Panc1 (cell line): ENCODE data around the gene RYR3. TPM values are rescaled to one million over a fixed set of nuclear protein-coding genes. Genes with fewer than 3 reads are reported as not detected.

Source experiments
- ATAC-seq: fragments of 200-7000 bp; cut with Tn5 transposase; 2 replicates; pipeline ENCODE4 v1.9.1; 2020; ENCODE audit warnings: mild to moderate bottlenecking, moderate library complexity
- BruUV-seq: library from RNA; stranded (reverse); fragments of 400-500 nt; replicated peaks from 2 replicates; lab custom pipeline; 2021; lab: Mats Ljungman, UMichigan
- CTCF ChIA-PET: fragments of 300-600 bp; sonication (Branson Sonifier 250); formaldehyde crosslinking; loops from one replicate; lab custom pipeline; 2022; ENCODE audit warnings: antibody characterized with exemption; lab: Charles Lee
- POLR2A ChIA-PET: fragments of 300-600 bp; sonication (Branson Sonifier 250); formaldehyde crosslinking; loops from one replicate; lab custom pipeline; 2022; ENCODE audit warnings: antibody characterized with exemption; lab: Charles Lee
- DNase-seq: peaks from one replicate; pipeline ENCODE4 v3.0.0-alpha.2; 2010; ENCODE audit warnings: low read depth, low spot score
- H3K27ac ChIP-seq: 2 replicates; pipeline ENCODE4 v1.5.1; 2011; ENCODE audit warnings: mild to moderate bottlenecking, low read length, inconsistent platforms
- H3K27me3 ChIP-seq: fragments of 200-500 bp; sonication (Bioruptor generic); 2 replicates; pipeline ENCODE4 v1.6.0; 2014; ENCODE audit warnings: low read length, inconsistent platforms; ENCODE audit not compliant: control insufficient read depth, insufficient read depth
- H3K36me3 ChIP-seq: fragments of 200-500 bp; sonication (Bioruptor generic); 2 replicates; pipeline ENCODE4 v1.5.1; 2014; ENCODE audit warnings: inconsistent platforms, mild to moderate bottlenecking, low read length, moderate library complexity; ENCODE audit not compliant: control insufficient read depth, insufficient read depth
- H3K4me1 ChIP-seq: 2 replicates; pipeline ENCODE4 v1.5.1; 2011; ENCODE audit warnings: inconsistent platforms, mild to moderate bottlenecking, low read length, moderate library complexity; ENCODE audit not compliant: control insufficient read depth, insufficient read depth
- H3K4me3 ChIP-seq, 2 experiments: 2 replicates each; pipeline ENCODE4 v1.5.1; 2011 to 2012; ENCODE audit warnings: low read depth in 2 of 2, low read length in 2 of 2, mild to moderate bottlenecking in 2 of 2, inconsistent platforms in 1 of 2, moderate library complexity in 1 of 2
- H3K9me3 ChIP-seq: fragments of 200-500 bp; sonication (Bioruptor generic); 2 replicates; pipeline ENCODE4 v1.5.1; 2014; ENCODE audit warnings: low read depth, mild to moderate bottlenecking, inconsistent platforms, low read length, moderate library complexity; ENCODE audit not compliant: control insufficient read depth, insufficient read depth
- POLR2AphosphoS5 ChIP-seq: IDR thresholded peaks from 2 replicates; pipeline ENCODE4 v1.6.1; 2012; ENCODE audit warnings: mild to moderate bottlenecking, low read depth, low read length, moderate library complexity
- SIN3A ChIP-seq: IDR thresholded peaks from 2 replicates; pipeline ENCODE4 v1.6.1; 2012; ENCODE audit warnings: low read depth, mild to moderate bottlenecking, low read length, moderate library complexity, borderline replicate concordance; ENCODE audit not compliant: insufficient read depth
- TCF7L2 ChIP-seq: IDR thresholded peaks from 2 replicates; pipeline ENCODE4 v1.6.1; 2011; ENCODE audit warnings: mild to moderate bottlenecking, low read depth, low read length, inconsistent platforms
- in situ Hi-C: cut with HindIII; loops from 2 replicates; pipeline ENCODE4 v1.10.0; 2016; ENCODE audit warnings: low sequenced_read_pairs, low pct_unique_long_range_greater_than_20kb
- intact Hi-C: fragments of 100-400 bp; cut with micrococcal nuclease; formaldehyde crosslinking; loops from one replicate; pipeline ENCODE4 v1.10.0; 2022; ENCODE audit not compliant: unreplicated experiment
- total RNA-seq: library from RNA; stranded (reverse); gene quantifications from one replicate; pipeline ENCODE4 v1.2.1, GENCODE V29; 2021; ENCODE audit not compliant: unreplicated experiment
- TF ChIP-seq, protein P1 (sequence below): fragments of 450-650 bp; IDR thresholded peaks from 2 replicates; pipeline ENCODE4 v1.5.1; 2017; ENCODE audit warnings: mild to moderate bottlenecking
- TF ChIP-seq, protein P2 (sequence below), 2 experiments: IDR thresholded peaks; 2 replicates each; pipeline ENCODE4 v1.6.1; 2011 to 2012; ENCODE audit warnings: low read depth in 2 of 2, control low read depth in 1 of 2, low read length in 1 of 2, mild to moderate bottlenecking in 1 of 2, moderate library complexity in 1 of 2; ENCODE audit not compliant: insufficient read depth in 1 of 2

The RYR3 gene
- total RNA-seq, 1 experiment from 2014 or later: not detected

DNA sequence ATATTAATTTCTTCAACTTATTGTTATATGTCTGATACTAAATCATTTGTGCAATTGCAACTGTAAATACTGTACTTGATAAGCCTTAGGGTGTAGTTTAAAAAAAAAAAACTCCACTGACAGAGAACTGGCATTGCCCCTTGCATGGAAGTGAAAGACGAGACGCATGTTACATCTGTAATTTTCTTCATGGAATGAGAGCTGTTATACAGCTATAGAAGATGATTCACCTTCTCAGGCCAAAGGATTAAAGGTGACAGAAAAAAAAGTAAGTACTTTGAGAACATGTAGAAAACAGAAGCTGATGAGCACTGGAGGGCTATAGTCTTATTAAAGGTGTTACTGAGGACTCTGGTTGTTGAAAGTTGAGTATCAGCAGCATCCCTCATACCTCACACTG lies 16.1 kb downstream of the RYR3 start:
- H3K27me3 ChIP-seq: peaks cover 19% of the 10 kb centered on the region
- H3K4me1 ChIP-seq: no peaks in the 10 kb centered on the region
- no peak overlapping the region for H3K27ac ChIP-seq
- intact Hi-C loops (no loop called here), in situ Hi-C loops (no loop called here)
- BruUV-seq: no TSS peak
- CTCF ChIA-PET: no interaction called here
- H3K9me3 ChIP-seq: no peaks in the 10 kb centered on the region
- ATAC-seq: no peak
- H3K4me3 ChIP-seq: no peak overlapping the region
- no peaks in the 10 kb centered on the region for H3K36me3 ChIP-seq
- TF ChIP-seq, protein P1, sequence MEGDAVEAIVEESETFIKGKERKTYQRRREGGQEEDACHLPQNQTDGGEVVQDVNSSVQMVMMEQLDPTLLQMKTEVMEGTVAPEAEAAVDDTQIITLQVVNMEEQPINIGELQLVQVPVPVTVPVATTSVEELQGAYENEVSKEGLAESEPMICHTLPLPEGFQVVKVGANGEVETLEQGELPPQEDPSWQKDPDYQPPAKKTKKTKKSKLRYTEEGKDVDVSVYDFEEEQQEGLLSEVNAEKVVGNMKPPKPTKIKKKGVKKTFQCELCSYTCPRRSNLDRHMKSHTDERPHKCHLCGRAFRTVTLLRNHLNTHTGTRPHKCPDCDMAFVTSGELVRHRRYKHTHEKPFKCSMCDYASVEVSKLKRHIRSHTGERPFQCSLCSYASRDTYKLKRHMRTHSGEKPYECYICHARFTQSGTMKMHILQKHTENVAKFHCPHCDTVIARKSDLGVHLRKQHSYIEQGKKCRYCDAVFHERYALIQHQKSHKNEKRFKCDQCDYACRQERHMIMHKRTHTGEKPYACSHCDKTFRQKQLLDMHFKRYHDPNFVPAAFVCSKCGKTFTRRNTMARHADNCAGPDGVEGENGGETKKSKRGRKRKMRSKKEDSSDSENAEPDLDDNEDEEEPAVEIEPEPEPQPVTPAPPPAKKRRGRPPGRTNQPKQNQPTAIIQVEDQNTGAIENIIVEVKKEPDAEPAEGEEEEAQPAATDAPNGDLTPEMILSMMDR: no peak
- TF ChIP-seq TCF7L2: no peak
- TF ChIP-seq SIN3A: no peak
- TF ChIP-seq POLR2AphosphoS5: no peak
- TF ChIP-seq, protein P2, sequence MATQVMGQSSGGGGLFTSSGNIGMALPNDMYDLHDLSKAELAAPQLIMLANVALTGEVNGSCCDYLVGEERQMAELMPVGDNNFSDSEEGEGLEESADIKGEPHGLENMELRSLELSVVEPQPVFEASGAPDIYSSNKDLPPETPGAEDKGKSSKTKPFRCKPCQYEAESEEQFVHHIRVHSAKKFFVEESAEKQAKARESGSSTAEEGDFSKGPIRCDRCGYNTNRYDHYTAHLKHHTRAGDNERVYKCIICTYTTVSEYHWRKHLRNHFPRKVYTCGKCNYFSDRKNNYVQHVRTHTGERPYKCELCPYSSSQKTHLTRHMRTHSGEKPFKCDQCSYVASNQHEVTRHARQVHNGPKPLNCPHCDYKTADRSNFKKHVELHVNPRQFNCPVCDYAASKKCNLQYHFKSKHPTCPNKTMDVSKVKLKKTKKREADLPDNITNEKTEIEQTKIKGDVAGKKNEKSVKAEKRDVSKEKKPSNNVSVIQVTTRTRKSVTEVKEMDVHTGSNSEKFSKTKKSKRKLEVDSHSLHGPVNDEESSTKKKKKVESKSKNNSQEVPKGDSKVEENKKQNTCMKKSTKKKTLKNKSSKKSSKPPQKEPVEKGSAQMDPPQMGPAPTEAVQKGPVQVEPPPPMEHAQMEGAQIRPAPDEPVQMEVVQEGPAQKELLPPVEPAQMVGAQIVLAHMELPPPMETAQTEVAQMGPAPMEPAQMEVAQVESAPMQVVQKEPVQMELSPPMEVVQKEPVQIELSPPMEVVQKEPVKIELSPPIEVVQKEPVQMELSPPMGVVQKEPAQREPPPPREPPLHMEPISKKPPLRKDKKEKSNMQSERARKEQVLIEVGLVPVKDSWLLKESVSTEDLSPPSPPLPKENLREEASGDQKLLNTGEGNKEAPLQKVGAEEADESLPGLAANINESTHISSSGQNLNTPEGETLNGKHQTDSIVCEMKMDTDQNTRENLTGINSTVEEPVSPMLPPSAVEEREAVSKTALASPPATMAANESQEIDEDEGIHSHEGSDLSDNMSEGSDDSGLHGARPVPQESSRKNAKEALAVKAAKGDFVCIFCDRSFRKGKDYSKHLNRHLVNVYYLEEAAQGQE (IDR thresholded peaks at IDR 0.05; ENCODE audit: insufficient read depth in 1 of 2, low read depth in 2 of 2, low read length in 1 of 2): no peak
- DNase-seq: no peak
- POLR2A ChIA-PET: no interaction called here

DNA sequence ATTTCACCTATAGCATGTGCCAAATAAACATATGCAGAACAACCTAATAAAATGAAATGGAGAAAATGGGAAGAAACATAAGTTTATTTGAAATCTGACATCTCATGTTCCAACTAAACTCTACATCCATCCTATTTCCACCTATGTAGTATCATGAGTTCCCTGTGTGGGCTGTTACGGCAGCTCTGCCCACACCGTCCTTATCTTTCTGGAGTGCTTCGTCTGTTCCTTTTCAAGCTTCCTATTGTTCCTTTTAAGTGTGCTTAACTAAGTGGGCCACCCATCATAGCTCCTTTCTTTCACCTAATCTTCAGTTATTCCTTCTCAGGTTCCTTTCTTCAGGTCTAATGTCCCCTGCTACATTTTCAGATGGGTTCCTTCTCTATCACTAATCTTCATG lies 17.3 kb downstream of the RYR3 start:
- ATAC-seq (no peak), DNase-seq (no peak)
- CTCF ChIA-PET: interaction anchor here (0.6 kb wide), 1 partner anchor 103 kb away, joined by 4 read pairs; no protein-coding TSS in a partner anchor
- no peaks in the 10 kb centered on the region for H3K36me3 ChIP-seq
- no TSS peak for BruUV-seq
- H3K4me1 ChIP-seq: no peaks in the 10 kb centered on the region
- intact Hi-C loops (no loop called here), in situ Hi-C loops (no loop called here)
- no peak for TF ChIP-seq POLR2AphosphoS5
- TF ChIP-seq SIN3A: no peak
- TF ChIP-seq TCF7L2: no peak
- TF ChIP-seq, protein P1: no peak
- TF ChIP-seq, protein P2 (IDR thresholded peaks at IDR 0.05; ENCODE audit: insufficient read depth in 1 of 2, low read depth in 2 of 2, low read length in 1 of 2): no peak
- H3K27ac ChIP-seq: no peak overlapping the region
- H3K9me3 ChIP-seq: no peaks in the 10 kb centered on the region
- peaks cover 19% of the 10 kb centered on the region for H3K27me3 ChIP-seq
- no peak overlapping the region for H3K4me3 ChIP-seq
- POLR2A ChIA-PET: no interaction called here
